Hematopoietic multipotent progenitor cell (in vitro differentiated cells): Measurements from ENCODE around the gene NSUN2. TPM values are rescaled to one million over a fixed set of nuclear protein-coding genes. Genes with fewer than 3 reads are reported as not detected.
"Not testable (repeated sequence)": the region's sequence is repeated elsewhere in the genome, so short reads cannot be mapped to it uniquely, and the experiment has no call there.

Experiments used
- DNase-seq, 3 donors: peaks; one replicate each; pipeline ENCODE4 v3.0.0-alpha.2; 2011 to 2015; ENCODE audit warnings: low read depth in 2 of 3, low spot score in 2 of 3
- total RNA-seq: library from RNA; depleted of rRNA; stranded (reverse); fragments of >200 nt; gene quantifications from one replicate; pipeline ENCODE4 v1.2.3, GENCODE V29; 2012

NSUN2 gene
- total RNA-seq, 1 donor: 34.2 TPM

DNA sequence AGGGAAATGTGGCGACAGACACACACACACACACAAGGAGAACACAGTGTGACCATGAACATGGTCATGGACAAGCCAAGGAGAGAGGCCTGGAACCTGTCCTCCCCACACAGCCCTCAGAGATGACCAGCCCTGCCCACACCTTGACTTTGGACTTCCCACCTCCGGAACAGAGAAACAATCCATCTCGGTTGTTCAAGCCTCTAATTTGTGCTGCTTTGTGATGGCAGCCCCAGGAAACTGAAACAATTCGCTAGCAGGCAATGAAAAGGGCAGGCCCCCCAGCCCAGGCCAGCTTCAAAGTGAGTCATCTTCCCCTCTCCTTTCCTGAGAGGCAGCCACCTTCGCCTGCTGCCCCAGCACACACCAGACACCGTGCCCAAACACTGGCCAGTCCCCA, 47.7 kb downstream of the NSUN2 start:
- DNase-seq: no peak

DNA sequence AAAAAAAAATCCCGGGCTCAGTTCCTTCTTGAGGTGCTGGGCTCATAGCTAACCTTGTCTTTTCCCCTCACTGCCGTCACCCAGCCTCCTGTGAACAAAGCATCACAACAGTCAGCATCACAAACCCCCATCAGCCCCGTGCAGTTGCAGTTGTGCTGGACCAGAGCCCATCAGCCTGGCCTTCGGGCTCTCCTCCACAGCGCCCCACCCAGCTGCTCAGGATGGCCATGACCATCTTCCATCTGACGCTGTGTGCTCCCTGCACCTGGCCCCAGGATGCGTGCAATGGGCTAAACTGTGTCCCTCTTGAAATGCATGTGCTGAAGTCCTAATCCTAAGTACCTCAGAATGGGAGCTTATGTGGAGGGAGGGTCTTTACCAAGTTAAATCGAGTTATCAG, 48.1 kb downstream of the NSUN2 start:
- DNase-seq: no peak

DNA sequence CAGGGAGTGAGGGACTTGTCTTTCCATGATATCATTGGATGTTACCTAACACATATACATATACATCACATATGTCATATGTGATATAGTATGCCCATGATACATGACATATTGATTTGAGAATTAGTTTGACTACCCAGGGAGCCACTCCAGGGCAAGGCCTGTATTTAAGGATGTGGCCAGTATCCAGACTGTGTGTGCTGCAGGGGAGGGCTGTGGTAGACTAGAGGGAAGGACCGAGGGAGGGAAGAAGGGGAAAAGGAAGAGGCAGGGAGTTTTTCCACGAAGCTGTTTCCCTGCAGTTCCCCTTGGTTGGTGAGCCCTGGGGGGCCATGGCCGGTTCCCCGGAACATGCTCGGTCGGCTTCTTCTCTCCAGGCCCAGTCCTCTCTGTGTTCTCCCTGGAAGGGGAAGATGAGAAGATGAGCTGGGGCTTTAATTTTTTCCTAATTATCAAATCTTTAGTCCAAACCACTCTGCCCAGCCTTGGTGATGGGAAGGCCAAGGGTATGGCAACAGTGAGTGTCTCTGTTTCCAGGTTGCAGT, 48.7 kb downstream of the NSUN2 start:
- DNase-seq: no peak

DNA sequence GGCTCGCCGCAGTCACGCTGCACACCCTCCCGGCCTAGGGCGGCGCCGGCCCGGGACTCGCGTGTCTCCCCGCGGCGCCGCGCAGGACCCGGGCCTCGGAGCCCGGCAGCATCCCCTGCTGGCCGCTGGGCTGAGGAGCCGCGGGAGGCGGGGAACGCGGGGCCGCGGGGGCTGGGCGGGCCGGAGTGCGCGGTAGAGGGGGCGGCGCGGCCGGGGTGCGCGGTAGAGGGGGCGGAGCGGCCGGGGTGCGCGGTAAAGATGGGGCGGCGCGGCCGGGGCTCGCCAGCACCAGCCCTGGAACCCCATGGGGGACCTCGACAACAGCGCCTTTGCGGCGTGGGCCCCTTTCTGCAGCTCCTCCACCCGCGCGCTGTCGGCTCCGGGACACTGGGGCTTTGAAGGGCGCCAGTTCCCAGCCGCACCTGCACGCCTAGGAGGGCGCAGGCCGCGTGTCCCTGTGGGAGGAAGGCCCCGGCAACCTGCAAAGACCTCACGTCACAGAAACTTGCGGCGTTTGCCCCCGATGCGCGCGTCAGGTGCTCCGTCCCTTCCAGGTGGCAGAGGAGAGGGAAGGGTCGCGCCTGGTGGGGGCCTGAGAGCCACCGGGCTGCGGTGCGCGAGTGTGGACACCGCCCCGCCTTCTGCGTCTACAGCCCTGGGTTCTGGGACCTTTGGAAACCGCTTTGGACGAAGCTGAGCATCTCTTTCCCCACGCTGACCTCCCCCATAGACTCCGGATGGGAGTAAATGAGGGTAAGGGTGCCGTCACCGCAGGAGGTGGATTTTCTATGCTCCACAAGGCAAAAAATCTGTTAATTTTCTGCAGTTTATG, 49.6 kb downstream of the NSUN2 start:
- peak in 2 of 3 donors; percentile 47 to 55 for DNase-seq

DNA sequence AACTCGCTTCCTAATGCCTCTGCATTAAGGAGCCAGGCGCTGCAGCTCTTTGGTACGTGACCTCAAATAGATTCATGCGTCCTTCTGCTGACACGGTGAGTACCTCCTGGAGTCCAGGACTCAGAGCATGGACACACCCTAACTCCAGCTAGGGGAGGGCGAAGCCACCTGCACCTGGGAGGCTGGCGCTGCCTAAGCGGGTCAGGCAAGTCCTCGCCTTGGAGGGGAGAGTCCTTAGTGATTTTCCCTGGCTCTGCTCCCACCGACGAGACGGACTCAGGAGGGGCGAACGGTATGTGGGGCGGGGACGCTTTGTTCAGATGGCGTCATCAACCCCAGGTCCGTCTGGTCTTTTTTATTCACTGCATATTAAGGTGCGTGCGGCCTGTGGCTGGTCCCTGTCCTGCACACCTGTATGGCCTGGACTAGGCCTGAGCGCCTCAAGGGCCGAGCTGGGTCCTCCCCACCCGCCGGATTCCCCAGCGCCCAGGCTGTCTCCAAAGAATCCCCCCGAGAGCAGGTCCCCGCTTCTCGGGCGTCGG, 50.3 kb downstream of the NSUN2 start:
- no peak for DNase-seq

DNA sequence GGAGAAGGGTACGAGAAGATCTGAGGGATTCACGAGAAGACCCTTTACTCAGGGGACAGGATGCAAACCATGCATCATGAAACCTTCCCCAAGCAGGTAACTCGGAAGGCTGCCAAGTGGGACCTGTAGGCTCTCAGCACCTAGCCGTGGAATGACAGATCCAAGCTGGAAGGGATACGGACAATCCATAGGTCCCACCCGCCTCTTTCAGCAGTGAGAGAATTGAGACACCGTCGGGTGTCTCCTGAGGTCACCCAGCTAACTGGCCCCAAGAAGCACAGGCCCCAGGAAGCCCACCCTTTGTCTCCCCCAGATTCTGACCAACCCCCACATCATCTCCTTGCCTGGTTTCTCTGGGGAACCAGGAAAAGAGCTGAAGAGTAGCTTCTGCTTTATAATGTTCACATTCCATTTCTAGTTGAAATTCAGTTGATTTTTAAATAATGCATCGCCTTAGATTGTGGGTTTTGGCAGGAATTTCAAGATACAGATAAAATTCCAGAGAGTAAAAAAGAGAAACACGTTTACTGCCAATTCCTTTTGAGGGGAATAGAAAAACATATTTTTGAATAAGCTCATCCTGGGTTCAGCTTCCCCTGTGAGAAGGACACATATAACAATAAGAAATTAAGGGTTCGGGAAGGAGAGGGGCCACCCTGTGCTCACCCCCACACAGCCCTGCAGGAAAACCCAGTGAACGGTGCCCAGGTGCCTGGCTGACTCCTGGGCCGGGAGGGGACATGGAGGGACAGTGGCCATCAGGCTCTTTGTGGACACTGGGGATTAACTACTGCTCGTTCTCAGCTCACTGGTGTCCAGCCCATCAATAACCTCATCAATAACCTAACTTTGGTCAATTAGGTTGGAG, 51.1 kb downstream of the NSUN2 start:
- no peak for DNase-seq

DNA sequence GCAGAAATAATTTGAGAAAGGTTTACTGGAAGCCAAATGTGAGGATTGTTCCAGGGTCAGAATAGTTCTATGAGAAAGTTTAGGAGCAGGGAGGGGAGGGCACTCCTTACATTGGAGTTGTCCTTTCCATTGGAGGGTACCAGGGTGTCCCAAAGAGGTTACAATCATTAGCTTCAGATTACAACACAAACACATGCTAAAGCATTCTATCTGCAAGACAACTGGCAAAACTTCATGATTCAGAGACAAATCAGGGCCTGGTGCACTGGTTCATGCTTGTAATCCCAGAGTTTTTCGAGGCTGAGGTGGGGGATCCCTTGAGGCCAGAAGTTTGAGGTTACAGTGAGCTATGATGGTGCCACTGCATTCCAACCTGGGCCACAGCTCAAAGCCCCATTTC, 51.8 kb downstream of the NSUN2 start:
- DNase-seq: no peak

DNA sequence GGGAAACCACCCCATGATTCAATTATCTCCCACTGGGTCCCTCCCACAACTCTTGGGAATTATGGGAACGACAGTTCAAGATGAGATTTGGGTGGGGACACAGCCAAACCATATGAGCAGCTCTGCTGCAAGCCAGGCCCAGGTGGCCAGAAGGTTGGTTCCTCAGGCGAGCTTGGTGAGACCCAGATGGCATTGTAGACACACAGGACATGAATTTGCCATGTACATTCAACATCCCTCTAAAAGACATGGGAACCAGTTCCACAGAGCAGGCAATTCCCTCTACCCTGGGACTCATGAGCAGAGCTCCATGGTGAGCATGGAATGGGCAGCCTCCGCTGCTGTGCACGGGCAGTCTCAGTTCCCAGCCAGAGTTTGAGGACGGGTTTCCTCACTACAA, 53.3 kb downstream of the NSUN2 start:
- no peak for DNase-seq

DNA sequence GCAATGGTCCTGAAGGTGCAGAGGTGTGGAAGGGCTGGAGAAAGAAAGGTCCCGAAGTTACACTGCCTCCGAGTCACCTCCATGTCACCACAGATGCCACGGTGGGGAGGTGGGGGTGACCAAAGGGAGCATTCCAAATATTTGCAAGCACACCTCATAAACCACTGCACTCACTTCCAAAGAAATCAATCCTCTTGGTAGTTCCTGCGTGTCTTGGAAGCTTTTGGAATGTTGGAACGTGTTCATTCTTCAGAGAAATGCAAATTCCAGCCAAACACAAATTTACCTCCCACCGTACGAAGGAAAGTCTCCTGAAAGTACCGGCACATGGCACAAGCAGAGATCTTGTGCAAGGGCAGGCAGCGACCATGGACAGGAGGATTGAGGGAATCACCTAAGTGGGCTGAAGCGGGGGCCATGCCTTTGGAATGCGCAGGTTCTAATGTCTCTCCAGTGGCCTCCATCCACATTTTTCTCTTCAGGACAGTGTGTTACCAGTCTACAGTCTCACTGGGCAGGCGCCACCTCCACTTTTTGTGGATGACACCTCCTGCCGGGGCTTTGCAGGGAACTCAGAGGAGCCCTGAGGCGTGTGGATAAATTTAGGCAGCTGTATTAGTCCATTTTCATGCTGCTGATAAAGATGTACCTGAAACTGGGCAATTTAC, 54.0 kb downstream of the NSUN2 start:
- no peak for DNase-seq

DNA sequence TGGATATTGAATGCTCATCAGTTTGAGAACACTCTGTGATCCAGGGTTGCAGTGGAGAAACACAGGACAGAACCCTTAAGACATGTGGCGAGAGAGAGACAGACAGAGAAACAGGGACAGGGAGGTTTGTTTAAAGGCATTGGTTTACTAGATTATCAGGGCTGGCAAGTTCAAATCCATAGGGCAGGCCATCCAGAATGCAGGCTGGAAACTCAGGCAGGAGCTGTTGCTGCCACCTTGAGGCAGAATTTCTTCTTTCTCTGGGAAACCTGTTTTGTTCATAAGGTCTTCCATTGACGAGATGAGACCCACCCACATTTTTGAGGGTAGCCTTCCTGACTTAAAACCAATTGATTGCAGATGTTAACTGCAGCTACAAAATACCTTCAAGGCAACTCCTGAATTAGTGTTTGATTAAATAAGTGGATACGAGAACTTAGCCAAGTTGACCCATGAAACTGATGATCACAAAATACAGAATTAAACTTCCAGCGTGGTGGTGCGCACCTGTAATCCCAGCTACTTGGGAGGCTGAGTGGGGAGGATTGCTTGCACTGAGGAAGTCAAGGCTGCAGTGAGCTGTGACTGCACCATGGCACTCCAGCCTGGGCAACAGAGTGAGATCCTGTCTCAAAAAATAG, 55.9 kb downstream of the NSUN2 start:
- DNase-seq: peak in 2 of 3 donors; percentile 21 to 40

DNA sequence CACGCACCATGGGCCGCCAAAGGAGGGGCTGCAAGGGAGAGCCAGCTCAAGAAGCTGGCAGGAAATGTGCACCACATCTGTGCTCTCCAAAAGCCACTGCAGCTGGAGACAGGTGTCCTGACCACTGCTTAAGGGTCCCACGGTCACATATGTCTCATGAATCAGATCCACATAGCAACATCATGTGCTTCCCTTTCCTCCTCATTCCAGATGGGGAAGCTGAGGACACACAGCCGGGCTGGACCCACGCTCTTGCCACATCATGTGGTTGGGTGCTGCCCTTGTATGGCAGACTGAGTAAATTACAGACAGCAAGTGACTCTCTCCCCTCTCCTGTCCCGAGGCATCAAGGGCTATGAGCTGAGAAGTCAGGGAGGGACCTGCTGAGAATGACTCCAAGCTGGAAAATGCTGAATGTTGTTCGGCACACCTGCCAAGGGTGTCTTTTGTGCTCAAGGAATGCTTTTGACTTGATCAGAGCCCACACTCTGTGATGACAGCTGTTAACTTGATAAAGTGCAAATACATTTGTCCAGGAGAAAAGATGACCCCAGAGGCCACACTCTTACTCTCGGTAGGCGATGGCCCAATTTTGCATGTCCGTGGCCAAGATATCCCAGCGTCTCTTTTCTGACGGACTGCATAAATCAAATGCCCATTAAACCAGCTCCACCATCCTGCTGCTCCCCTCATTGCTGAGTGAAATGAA, 58.2 kb downstream of the NSUN2 start:
- peak in 1 of 3 donors; percentile 8 for DNase-seq

DNA sequence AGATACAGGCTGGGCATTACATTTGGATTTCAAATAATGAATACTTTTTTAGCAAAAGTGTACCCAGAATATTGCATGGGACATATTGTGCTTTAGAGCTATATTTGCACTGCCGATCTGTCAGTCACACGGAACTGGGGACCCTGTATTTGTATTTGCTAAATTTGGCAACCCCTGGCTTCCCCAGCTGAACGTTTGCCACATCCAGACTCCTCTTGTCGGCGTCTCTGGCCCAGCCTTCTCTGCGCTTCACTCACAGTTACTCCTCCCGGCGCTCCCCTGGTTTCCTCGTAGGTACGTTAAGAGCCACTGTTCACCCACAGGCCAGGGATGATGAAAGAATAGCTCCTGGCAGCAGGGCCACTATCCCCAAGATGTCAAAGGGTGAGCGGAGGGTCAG, 58.7 kb downstream of the NSUN2 start:
- no peak for DNase-seq

DNA sequence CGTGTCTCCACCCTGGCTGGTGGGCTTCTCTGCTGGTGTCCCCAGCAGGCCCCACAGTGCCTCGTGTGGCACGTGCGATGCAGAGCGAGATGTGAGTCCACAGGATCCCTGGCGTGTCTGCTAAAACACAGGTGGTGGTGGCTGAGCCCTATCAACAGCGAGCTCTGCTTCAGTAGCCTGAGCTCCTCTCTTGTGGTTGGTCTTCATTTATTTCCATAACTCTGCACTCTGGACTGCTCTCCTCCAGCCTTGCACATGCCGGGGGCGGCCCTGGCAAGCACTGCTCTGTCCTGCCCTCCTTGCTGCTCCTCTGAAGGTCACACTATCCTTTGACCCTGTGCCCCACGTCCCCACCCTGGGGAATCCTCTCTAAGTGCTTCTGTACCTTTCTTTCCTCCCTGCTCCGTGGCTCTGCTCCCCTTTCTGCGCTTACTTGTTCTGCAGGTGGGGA, 59.2 kb downstream of the NSUN2 start:
- no peak for DNase-seq

DNA sequence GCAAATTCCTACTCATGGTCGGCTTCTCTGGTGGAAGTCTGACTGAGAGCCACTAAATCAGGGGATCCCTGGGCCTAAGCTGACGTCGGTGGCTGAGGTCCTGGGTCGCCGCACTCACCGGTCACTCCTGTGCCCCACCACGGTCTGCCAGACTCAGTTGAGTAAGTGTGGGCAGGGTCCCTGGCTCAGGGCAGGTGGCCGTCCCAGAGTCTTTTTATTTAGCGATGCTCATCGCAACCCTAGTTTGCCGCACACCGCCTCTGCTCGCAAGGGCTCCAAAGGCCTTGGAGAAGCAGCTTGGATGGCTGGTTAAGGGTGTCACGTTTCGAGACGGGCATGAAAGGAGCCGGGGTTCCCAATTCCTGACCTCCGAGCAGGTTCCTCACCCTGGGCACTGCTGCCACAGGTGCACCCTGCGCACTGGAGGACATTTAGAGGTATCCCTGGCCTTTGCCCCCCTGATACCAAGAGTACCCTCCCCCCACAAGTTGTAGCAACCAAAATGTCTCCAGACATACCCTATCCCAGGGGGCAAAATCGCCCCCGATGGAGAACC, 59.9 kb downstream of the NSUN2 start:
- no peak for DNase-seq

DNA sequence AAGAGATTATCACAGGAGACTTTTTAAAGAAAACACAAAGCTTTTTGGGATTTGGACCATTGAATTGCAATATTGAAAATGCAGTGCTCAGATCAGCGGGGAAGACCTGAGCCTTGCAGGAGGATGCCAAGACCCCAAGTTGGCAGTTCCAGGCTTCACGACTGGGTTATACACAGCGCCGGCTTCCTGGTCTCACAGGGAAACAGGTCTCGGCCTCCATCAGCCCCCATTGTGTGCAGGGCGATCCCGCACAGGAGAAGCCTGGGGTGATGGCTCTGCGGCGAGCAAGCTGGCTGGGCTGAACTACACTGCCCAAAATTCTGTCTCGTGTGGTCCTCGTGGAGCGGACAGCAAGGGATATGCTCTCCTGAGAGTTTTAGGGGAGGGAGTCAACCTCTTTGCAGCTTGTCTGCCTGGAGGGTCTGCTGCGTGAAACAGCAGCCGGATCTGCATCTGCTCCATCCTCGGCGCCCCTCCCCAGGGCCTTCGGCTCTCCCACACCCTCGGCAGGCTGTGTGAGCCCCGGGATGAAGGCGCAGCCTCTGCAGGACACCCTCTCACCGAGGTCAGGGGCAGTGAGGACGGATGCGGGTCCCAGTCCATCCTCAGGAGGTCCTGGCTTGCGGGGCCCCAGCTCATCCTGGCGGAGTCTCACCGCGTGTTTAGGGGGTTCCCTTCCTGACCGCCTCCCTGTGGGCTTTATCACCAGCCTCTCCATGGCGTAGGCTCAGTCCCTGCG, 60.6 kb downstream of the NSUN2 start:
- no peak for DNase-seq

DNA sequence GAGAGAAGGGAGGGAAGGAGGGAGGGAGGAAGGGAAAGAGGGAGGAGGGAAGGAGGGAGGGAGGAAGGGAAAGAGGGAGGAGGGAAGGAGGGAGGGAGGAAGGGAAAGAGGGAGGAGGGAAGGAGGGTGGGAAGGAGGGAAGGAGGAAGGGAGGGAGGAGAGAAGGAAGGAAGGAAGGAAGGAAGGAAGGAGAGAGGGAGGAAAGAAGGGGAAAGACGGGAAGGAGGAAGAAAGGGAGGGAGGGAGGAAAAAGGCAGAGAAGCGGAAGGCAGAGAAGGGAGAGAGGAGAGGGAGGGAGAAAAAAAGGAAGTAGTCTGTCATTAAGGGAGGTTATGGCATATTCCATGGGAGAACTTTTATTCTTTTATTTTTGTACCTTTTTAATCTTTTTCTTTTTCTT, 61.2 kb downstream of the NSUN2 start:
- not testable (repeated sequence) for DNase-seq

DNA sequence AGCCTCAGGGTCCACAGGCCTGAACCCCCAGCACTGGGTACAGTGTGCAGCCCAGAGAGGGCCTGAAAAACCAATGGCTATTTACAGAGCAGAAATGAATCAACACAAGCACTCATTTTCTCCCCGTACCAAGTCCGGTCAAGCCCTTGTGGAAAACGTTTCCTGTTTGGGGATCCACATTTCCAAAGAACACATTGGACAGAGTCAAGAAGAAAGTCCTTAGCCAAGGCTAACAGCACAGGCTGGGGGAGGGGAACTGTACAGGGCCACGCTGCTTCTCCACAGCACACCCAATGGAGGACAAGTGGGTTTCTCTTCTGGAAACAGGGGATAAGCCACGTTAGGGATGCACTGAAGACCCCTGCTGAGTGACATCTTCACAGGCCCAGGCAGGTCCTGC, 62.3 kb downstream of the NSUN2 start:
- no peak for DNase-seq

DNA sequence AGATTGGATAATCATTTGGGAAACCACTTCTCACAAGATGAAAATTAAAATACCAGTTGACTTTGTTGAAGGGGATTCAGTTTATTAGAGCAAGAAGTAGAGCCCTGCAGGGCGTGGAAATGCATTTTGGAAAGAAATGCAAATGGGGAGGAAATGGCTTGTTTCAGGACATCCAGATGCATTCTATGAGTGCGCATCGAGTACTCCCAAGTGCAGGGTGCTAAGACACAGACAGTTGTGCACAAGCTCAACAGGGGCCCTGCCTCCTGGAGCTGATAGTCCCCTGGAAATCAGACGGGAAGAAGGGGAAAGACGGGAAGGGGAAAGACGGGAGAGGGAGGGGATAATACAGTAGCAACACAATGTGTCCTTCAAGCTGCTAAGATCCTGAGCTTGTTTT, 64.0 kb downstream of the NSUN2 start:
- DNase-seq: no peak

DNA sequence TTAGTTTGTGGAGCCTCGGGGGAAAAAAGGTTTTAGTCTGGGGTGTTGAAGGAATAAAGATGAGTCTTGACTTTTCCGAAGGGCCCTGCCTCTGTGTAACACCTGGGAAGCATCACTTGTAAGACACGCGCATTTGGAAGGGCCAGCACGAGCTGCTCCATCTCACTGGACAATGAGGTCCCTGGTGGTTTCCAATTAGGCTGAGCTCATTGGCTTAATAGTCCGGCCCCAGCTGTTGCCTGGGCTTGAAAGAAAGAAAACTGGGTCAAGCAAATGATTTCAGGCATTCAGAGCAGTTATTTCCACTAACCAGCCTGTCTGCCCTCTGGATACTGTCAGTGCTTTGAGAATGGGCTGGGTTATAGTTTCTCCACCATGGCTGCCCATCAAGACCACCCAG, 64.5 kb downstream of the NSUN2 start:
- DNase-seq: no peak
